SW 1271 (cell line): Measurements from ENCODE around the gene CCDC117.

Experiments used
- DNase-seq, 2 experiments: peaks; one replicate each; lab custom pipeline; 2025; lab: John Stamatoyannopoulos, UW

Gene CCDC117

GRCh38 chr22:28769394-28770085 is 3.0 kb upstream of the CCDC117 start:
- no peak for DNase-seq

- DNase-seq, result no peak
Observed at GRCh38 chr22:28771195-28771791, 1.2 kb upstream of the CCDC117 start.

- DNase-seq, result no peak
Observed at GRCh38 chr22:28773461-28773867, 969 bp downstream of the CCDC117 start.

GRCh38 chr22:28774378-28774777 is 1.9 kb downstream of the CCDC117 start:
- no peak for DNase-seq

GRCh38 chr22:28779833-28780232 is 7.3 kb downstream of the CCDC117 start:
- DNase-seq, result no peak

- DNase-seq, result no peak
Observed at GRCh38 chr22:28780296-28780695, 7.8 kb downstream of the CCDC117 start.

GRCh38 chr22:28783786-28784671 is 11.5 kb downstream of the CCDC117 start:
- DNase-seq, result no peak

- no peak for DNase-seq
Observed at GRCh38 chr22:28788601-28789000, 16.1 kb downstream of the CCDC117 start.

GRCh38 chr22:28791124-28791523 is 18.6 kb downstream of the CCDC117 start:
- no peak for DNase-seq

GRCh38 chr22:28791841-28792490 is 19.5 kb downstream of the CCDC117 start:
- DNase-seq, result no peak

- DNase-seq, result no peak
Observed at GRCh38 chr22:28792491-28793383, 20.2 kb downstream of the CCDC117 start.

GRCh38 chr22:28793976-28794584 is 21.6 kb downstream of the CCDC117 start:
- DNase-seq, result no peak

GRCh38 chr22:28795071-28795693 is 22.7 kb downstream of the CCDC117 start:
- DNase-seq, result no peak

- no peak for DNase-seq
Observed at GRCh38 chr22:28795932-28796856, 23.7 kb downstream of the CCDC117 start.

- DNase-seq, result peak in 1 of 2 experiments; percentile 46
Observed at GRCh38 chr22:28798810-28799605, 26.5 kb downstream of the CCDC117 start.

GRCh38 chr22:28799606-28800307 is 27.3 kb downstream of the CCDC117 start:
- peak in 1 of 2 experiments; percentile 10 for DNase-seq

- DNase-seq, result peak; percentile 23 to 57
Observed at GRCh38 chr22:28800308-28801041, 28.0 kb downstream of the CCDC117 start, which contains the start of gene XBP1. TSS of gene XBP1 (minus strand) at chr22:28800569.
